ENCODE measurements around the gene C1orf53.

GRCh38 chr1:197923038-197923437, 20.6 kb downstream of the C1orf53 start:
- no peak for TF ChIP-seq CTCF (IDR thresholded peaks at IDR 0.05)
- no peak for TF ChIP-seq POLR2A (IDR thresholded peaks at IDR 0.05)
